ENCODE results near the gene NHERF1. TPM values are rescaled to one million over a fixed set of nuclear protein-coding genes. Genes with fewer than 3 reads are reported as not detected.

NHERF1 gene
- total and polyA plus RNA-seq, 2 of the 13 experiments (the other 11 are each of a cell fraction or from before 2014, with no cell fraction given) = 169 to 269 TPM

GRCh38 chr17:74769266-74769855, 20.9 kb downstream of the NHERF1 start (continued):
- TF ChIP-seq PBX2 (CRISPR knock-in tag; IDR thresholded peaks at IDR 0.05) (no peak), RORA (CRISPR knock-in tag; IDR thresholded peaks at IDR 0.05) (no peak), CC2D1A (CRISPR knock-in tag; IDR thresholded peaks at IDR 0.05) (0 out of 2 replicates have a peak, but pooled peaks have one; percentile 20), GFI1 (CRISPR knock-in tag; IDR thresholded peaks at IDR 0.05; ENCODE audit: borderline replicate concordance) (no peak), BORCS8-MEF2B (CRISPR knock-in tag; IDR thresholded peaks at IDR 0.05) (no peak), PRDM4 (CRISPR knock-in tag; IDR thresholded peaks at IDR 0.05; ENCODE audit: borderline replicate concordance) (no peak), TBL1XR1 (IDR thresholded peaks at IDR 0.05; ENCODE audit: borderline replicate concordance, low read length, partially characterized antibody) (no peak), AGO2 (optimal IDR thresholded peaks at IDR 0.05; ENCODE audit: low read depth, low read length) (no peak), ZNF766 (CRISPR knock-in tag; IDR thresholded peaks at IDR 0.05; ENCODE audit: borderline replicate concordance) (0 out of 2 replicates have a peak, but pooled peaks have one; percentile 16), IRF1 (CRISPR knock-in tag; IDR thresholded peaks at IDR 0.05; ENCODE audit: low read depth) (no peak), ZNF709 (CRISPR knock-in tag; IDR thresholded peaks at IDR 0.05) (no peak), ZNF747 (CRISPR knock-in tag; IDR thresholded peaks at IDR 0.05; ENCODE audit: borderline replicate concordance) (no peak), ATF2 (CRISPR knock-in tag; IDR thresholded peaks at IDR 0.05) (no peak), ZNF740 (CRISPR knock-in tag; IDR thresholded peaks at IDR 0.05) (peak; percentile 39; the same call in 1 of the 2 replicates), DR1 (CRISPR knock-in tag; IDR thresholded peaks at IDR 0.05) (0 out of 2 replicates have a peak, but pooled peaks have one; percentile 17), HMG20A (CRISPR knock-in tag; IDR thresholded peaks at IDR 0.05; ENCODE audit: borderline replicate concordance) (no peak), TBX3 (IDR thresholded peaks at IDR 0.05; ENCODE audit: borderline replicate concordance) (no peak), BCL3 (CRISPR knock-in tag; IDR thresholded peaks at IDR 0.05) (0 out of 2 replicates have a peak, but pooled peaks have one; percentile 3), TOPORS (CRISPR knock-in tag; IDR thresholded peaks at IDR 0.05) (peak; percentile 74; the same call in 1 of the 2 replicates), ZNF230 (CRISPR knock-in tag; IDR thresholded peaks at IDR 0.05) (0 out of 2 replicates have a peak, but pooled peaks have one; percentile 9), MYC (CRISPR knock-in tag; IDR thresholded peaks at IDR 0.05; ENCODE audit: borderline replicate concordance) (0 out of 2 replicates have a peak, but pooled peaks have one; percentile 16), ZNF44 (CRISPR knock-in tag; IDR thresholded peaks at IDR 0.05) (no peak), POLR2AphosphoS2 (IDR thresholded peaks at IDR 0.05; ENCODE audit: low read depth, low read length) (peak; percentile 87)
